Tibial artery (tissue), 4 donors: ENCODE measurements around the gene ZNF274.

Source experiments
- DNase-seq, 2 donors: peaks; one replicate each; pipeline ENCODE4 v3.0.0-alpha.2; 2019
- H3K27ac ChIP-seq, 2 donors: fragments of 200-600 bp; sonication (generic) in 1 of 2; 1 replicate in 1 of 2; 2 replicates in 1 of 2; pipeline ENCODE4 v1.5.1; 2018 to 2019; ENCODE audit warnings: mild to moderate bottlenecking in 1 of 2
- H3K27me3 ChIP-seq, 2 donors: fragments of 200-600 bp; sonication (generic) in 1 of 2; one replicate each; pipeline versions ENCODE4 v1.5.1 to v1.6.0; 2016 to 2019
- H3K36me3 ChIP-seq, 3 donors: fragments of 200-600 bp; sonication (generic) in 2 of 3; one replicate each; pipeline ENCODE4 v1.5.1; 2016 to 2019; ENCODE audit warnings: mild to moderate bottlenecking in 2 of 3
- H3K4me1 ChIP-seq, 4 donors: fragments of 200-600 bp; sonication (generic) in 2 of 4; 1 replicate in 3 of 4; 2 replicates in 1 of 4; pipeline ENCODE4 v1.5.1; 2016 to 2019
- H3K4me3 ChIP-seq, 2 donors: fragments of 200-600 bp; sonication (generic) in 1 of 2; 1 replicate in 1 of 2; 2 replicates in 1 of 2; pipeline ENCODE4 v1.5.1; 2018 to 2019; ENCODE audit warnings: mild to moderate bottlenecking in 2 of 2
- H3K9me3 ChIP-seq, 3 donors: fragments of 200-600 bp; sonication (generic) in 1 of 3; one replicate each; pipeline ENCODE4 v1.5.1; 2016 to 2019
- CTCF ChIP-seq, 2 experiments: fragments of 200-600 bp in 1 of 2; fragments of 450-650 bp in 1 of 2; IDR thresholded peaks; one replicate each; pipeline ENCODE4 v1.5.1; 2017 to 2019; ENCODE audit warnings: antibody characterized with exemption in 2 of 2, mild to moderate bottlenecking in 1 of 2, moderate library complexity in 1 of 2
- intact Hi-C: fragments of 100-400 bp; cut with DNase I; formaldehyde crosslinking; loops from one replicate; pipeline ENCODE4 v1.15.0; 2023; ENCODE audit warnings: low total_unique reads

ZNF274 gene

GRCh38 chr19:58166708-58167280 is 16.1 kb upstream of the ZNF274 start:
- Histone ChIP-seq H3K4me1 (no peaks in the 10 kb centered on the region), H3K36me3 (peaks cover 0 to 13% (median 6%) of the 10 kb centered on the region in 3 donors), H3K27me3 (no peaks in the 10 kb centered on the region), H3K27ac (no peak overlapping the region), H3K9me3 (peaks cover 14 to 96% (median 92%) of the 10 kb centered on the region in 3 donors), H3K4me3 (no peak overlapping the region)
- TF ChIP-seq CTCF (IDR thresholded peaks at IDR 0.05), result no peak
- intact Hi-C loops, result no loop called here
- no peak for DNase-seq

- no peak overlapping the region for H3K27ac ChIP-seq
- no peak for TF ChIP-seq CTCF (IDR thresholded peaks at IDR 0.05)
- no peak overlapping the region for H3K4me3 ChIP-seq
These were observed 12.0 kb upstream of the ZNF274 start for GRCh38 chr19:58170860-58171259.

DNA sequence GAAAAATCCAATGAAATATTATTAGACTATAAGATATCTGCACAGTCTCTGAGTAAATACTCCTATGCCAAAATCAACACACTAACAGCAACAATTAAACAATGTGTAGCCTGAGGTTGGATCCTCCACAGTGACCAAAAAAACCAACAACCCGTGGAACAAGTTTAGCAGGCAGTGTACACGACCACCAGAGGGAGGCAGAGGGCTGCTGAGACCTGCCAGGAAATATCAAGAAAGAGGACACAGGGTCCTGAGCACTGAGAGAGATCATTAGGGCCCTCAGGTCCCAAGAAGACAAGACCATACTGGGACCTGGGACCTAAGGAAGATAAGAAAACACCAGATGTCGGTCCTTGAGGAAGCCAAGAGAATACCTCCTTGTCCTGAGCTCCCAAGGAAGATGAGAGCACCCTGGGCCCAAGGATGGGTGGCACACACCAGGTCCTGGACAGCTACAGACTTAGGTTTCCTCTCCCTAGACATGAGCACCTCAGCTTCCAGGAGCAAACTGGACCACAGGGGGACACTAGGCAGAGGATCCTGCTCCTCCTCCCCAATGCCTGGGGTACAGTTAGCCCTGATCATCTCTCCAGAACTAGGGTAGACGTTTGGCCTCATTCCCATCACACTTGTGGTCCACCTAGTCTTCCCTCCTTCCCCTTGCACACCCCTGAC is 822 bp upstream of the ZNF274 start:
- H3K4me3 ChIP-seq, result peak overlapping the region; percentile 71 to 88
- intact Hi-C loops, result loop anchor here (5.0 to 10.0 kb wide), 2 partner anchors 93 to 120 kb away; partner anchors contain the start of gene ZNF8
- H3K9me3 ChIP-seq, result peaks cover 26 to 100% (median 94%) of the 10 kb centered on the region in 3 donors
- TF ChIP-seq CTCF (IDR thresholded peaks at IDR 0.05), result peak in 1 of 2 experiments; percentile 12
- H3K27me3 ChIP-seq, result no peaks in the 10 kb centered on the region
- peaks cover 0 to 8% (median 4%) of the 10 kb centered on the region in 4 donors for H3K4me1 ChIP-seq
- H3K36me3 ChIP-seq, result peaks cover 47 to 87% (median 76%) of the 10 kb centered on the region in 3 donors
- DNase-seq, result no peak
- peak overlapping the region; percentile 92 to 98 for H3K27ac ChIP-seq

More at GRCh38 chr19:58170860-58171259, 12.0 kb upstream of the ZNF274 start:
- H3K4me1 ChIP-seq, result no peaks in the 10 kb centered on the region
- peaks cover 14 to 96% (median 94%) of the 10 kb centered on the region in 3 donors for H3K9me3 ChIP-seq
- peaks cover 0 to 12% (median 6%) of the 10 kb centered on the region in 3 donors for H3K36me3 ChIP-seq
- DNase-seq, result no peak
- intact Hi-C loops, result no loop called here
- no peaks in the 10 kb centered on the region for H3K27me3 ChIP-seq

- peak overlapping the region; percentile 92 to 98 for H3K27ac ChIP-seq
These were observed 278 bp upstream of the ZNF274 start for GRCh38 chr19:58182577-58182988.

DNA sequence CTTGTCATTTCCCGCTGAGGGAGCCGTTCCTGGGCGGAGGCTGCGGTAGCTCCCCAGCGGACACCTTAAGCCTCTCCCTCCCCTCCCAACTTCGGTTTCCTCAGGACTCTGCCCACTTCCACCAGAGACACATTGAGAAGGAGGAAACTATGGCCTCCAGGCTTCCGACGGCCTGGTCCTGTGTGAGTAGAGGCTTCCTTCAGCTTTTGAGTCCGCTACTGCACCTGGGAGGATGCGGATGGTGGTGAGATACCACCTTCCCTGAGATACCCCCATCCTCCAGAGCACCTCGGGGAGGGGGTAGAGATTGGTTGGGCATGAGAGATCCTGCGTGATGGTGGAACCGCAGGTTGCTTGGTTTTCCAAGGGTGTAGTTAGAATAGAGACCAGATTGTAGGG is 955 bp downstream of the ZNF274 start:
- H3K9me3 ChIP-seq, result peaks cover 30 to 98% (median 95%) of the 10 kb centered on the region in 3 donors
- peaks cover 0 to 8% (median 4%) of the 10 kb centered on the region in 4 donors for H3K4me1 ChIP-seq
- peaks cover 52 to 86% (median 74%) of the 10 kb centered on the region in 3 donors for H3K36me3 ChIP-seq
- TF ChIP-seq CTCF (IDR thresholded peaks at IDR 0.05), result no peak
- intact Hi-C loops, result loop anchor here (5.0 to 10.0 kb wide), 2 partner anchors 91 to 118 kb away; partner anchors contain the start of gene ZNF8
- peak overlapping the region; percentile 92 to 98 for H3K27ac ChIP-seq
- no peak for DNase-seq
- no peaks in the 10 kb centered on the region for H3K27me3 ChIP-seq
- peak overlapping the region; percentile 71 to 88 for H3K4me3 ChIP-seq

More at GRCh38 chr19:58182577-58182988, 278 bp upstream of the ZNF274 start:
- Histone ChIP-seq H3K4me1 (peaks cover 0 to 8% (median 4%) of the 10 kb centered on the region in 4 donors), H3K36me3 (peaks cover 51 to 88% (median 76%) of the 10 kb centered on the region in 3 donors), H3K27me3 (no peaks in the 10 kb centered on the region), H3K4me3 (peak overlapping the region; percentile 71 to 88), H3K9me3 (peaks cover 27 to 100% (median 95%) of the 10 kb centered on the region in 3 donors)
- intact Hi-C loops, result loop anchor here (5.0 to 10.0 kb wide), 2 partner anchors 92 to 120 kb away; partner anchors contain the start of gene ZNF8
- DNase-seq, result no peak
- TF ChIP-seq CTCF (IDR thresholded peaks at IDR 0.05), result no peak
